Activated CD4-positive, alpha-beta T cell treated with anti-CD3 and anti-CD28 coated beads for 36 hours (primary cell): ENCODE measurements around the gene NAV2. TPM values are rescaled to one million over a fixed set of nuclear protein-coding genes. Genes with fewer than 3 reads are reported as not detected.

Experiments
- ATAC-seq: fragments of 200-7000 bp; cut with Tn5 transposase; one replicate; pipeline ENCODE4 v1.10.0; 2021; ENCODE audit warnings: mild to moderate bottlenecking, moderate library complexity
- CTCF ChIA-PET: fragments of 350-600 bp; sonication (Branson Sonifier 250); formaldehyde crosslinking; loops from one replicate; lab custom pipeline; 2021; ENCODE audit warnings: antibody characterized with exemption; lab: Charles Lee
- POLR2A ChIA-PET: fragments of 350-600 bp; sonication (Branson Sonifier 250); formaldehyde crosslinking; loops from one replicate; lab custom pipeline; 2021; ENCODE audit warnings: antibody characterized with exemption, inconsistent platforms; lab: Charles Lee
- DNase-seq: peaks from one replicate; pipeline ENCODE4 v3.0.0-alpha.2; 2020
- H3K27ac Mint-ChIP-seq: one replicate; pipeline ENCODE4 v1.8.0; 2021; ENCODE audit warnings: mixed read lengths
- H3K27me3 Mint-ChIP-seq: one replicate; pipeline ENCODE4 v1.8.0; 2021; ENCODE audit warnings: mixed read lengths
- H3K36me3 Mint-ChIP-seq: one replicate; pipeline ENCODE4 v1.8.0; 2021; ENCODE audit warnings: low read depth, mixed read lengths
- H3K4me1 Mint-ChIP-seq: one replicate; pipeline ENCODE4 v1.8.0; 2021; ENCODE audit warnings: mixed read lengths
- H3K4me3 Mint-ChIP-seq: one replicate; pipeline ENCODE4 v1.8.0; 2021; ENCODE audit warnings: mild to moderate bottlenecking, moderate library complexity, mixed read lengths
- H3K9me3 Mint-ChIP-seq: one replicate; pipeline ENCODE4 v1.8.0; 2021; ENCODE audit warnings: low read depth, mixed read lengths
- intact Hi-C, 2 experiments: fragments of 100-400 bp; cut with DNase I in 1 of 2; cut with micrococcal nuclease in 1 of 2; formaldehyde crosslinking; loops; one replicate each; pipeline versions ENCODE4 v1.14.2 to v1.15.1; 2022 to 2024; cut with DNase I, micrococcal nuclease
- total RNA-seq, 2 experiments: library from RNA; stranded (reverse); gene quantifications; one replicate each; pipeline ENCODE4 v1.2.3, GENCODE V29; 2021

NAV2 gene
- total RNA-seq, 2 experiments from 2014 or later: 0.54 to 0.55 TPM

DNA sequence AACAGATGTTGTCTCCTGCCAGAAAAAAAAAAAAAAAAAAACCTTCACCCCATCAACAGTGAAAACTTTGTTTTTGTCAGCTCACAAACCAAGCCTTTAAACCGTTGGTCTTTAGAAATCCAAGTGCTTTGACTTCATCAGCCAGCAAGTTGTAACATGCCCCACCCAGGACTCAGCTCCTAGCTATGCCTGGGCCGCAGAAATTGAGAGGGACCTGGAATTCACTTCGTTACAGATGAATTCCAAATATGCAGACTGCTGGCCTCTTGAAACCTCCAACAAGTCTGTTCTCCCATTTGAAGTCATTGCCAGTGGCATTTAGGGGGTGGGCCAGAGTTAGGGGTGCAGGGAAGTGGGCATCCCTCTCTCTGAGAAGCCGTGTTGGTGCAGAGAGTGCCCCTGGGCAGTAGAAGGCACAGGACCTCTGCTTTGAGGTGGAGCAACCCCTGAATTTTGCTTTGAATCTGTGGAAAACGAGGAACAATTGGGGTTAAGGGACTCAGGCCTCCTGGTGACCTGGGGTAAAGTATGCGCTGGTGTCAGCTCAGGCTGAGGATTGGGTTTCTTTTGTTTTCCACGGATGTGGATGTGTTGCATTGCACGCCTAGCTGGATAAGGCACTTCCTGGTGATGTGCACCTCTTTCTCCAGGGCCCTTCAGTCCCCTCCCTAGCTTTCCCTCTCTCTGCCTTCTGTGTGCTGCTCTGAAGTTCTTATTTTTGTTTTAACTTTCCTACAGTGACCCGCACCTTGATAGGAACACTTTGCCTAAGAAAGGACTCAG lies 338.1 kb downstream of the NAV2 start:
- CTCF ChIA-PET: no interaction called here
- Mint-ChIP-seq H3K4me1 (no peaks in the 10 kb centered on the region), H3K9me3 (no peaks in the 10 kb centered on the region), H3K36me3 (no peaks in the 10 kb centered on the region), H3K4me3 (no peak overlapping the region), H3K27me3 (no peaks in the 10 kb centered on the region), H3K27ac (no peak overlapping the region)
- intact Hi-C loops: loop anchor here in 1 of 2 experiments (10.0 kb wide), 1 partner anchor 64 kb away; no protein-coding TSS in a partner anchor
- DNase-seq (no peak), ATAC-seq (no peak)
- POLR2A ChIA-PET: interaction anchor here (0.6 kb wide), 1 partner anchor 1825 kb away, joined by 8 read pairs; no protein-coding TSS in a partner anchor

DNA sequence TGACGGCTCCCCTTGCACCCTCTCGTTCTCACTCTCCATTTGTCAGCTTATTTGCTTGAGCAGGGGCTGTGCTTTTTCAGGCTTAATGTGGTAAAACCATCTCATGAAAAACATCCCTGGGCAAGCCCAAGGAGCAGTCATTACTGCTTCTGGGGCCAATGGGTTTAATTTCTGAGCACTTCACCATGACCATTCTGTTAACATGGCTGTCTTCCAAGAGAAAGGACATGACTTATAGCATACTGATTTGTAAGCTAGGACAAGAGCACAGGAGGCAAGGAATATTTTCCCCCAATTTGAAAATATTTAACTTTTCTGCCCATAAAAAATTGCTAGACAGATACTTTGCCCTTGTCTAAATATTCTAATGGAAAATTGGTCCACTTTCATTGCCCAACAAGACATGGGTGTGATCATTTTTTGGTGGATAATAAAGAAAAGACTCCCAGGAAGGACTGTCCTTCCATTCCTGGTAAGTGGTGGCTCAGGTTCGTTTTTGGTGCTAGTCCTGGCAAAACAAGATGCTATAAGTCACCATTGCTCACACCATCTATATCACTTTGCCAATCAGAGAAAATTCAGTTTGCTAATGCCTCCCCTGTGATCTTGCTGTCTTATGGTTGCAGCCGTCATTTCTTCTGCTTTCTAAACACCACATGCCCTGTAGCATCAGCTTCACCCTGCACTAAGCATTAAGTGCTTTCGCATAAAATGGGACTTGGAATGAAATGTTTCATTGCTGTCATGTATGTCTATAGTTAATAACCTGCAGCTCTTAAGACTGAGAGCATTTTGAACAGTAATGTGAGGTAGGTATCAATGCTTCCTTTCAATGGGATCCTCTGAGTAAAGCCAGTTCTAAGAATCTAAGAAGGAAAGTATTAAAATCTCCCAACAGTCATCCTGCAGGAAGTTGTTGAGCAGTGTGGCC lies 339.1 kb downstream of the NAV2 start:
- ATAC-seq (no peak), DNase-seq (no peak)
- intact Hi-C loops: loop anchor here in 1 of 2 experiments (10.0 kb wide), 1 partner anchor 63 kb away; no protein-coding TSS in a partner anchor
- H3K4me1 Mint-ChIP-seq: no peaks in the 10 kb centered on the region
- no peak overlapping the region for H3K4me3 Mint-ChIP-seq
- no peaks in the 10 kb centered on the region for H3K27me3 Mint-ChIP-seq
- POLR2A ChIA-PET: no interaction called here
- H3K9me3 Mint-ChIP-seq: no peaks in the 10 kb centered on the region
- CTCF ChIA-PET: no interaction called here
- H3K36me3 Mint-ChIP-seq: no peaks in the 10 kb centered on the region
- no peak overlapping the region for H3K27ac Mint-ChIP-seq

DNA sequence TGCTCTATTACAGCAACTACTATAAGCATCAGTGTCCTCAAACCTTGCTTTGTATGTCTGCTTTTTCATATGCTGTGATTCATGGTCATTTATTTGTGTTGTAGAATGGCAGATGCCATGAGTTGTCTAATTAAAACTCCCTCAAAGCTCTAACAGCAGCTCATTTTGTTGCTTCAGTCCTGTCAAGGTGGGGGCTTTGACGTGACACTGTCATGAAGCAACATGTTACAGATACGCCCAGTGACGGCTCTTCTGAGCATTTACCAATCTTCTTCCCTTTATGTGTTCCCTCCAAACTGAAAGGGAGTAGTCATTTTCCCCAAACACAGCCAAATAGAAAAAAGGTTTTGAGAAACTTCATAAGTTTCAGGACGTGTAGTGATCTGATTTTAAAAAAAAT lies 340.9 kb downstream of the NAV2 start:
- no peaks in the 10 kb centered on the region for H3K9me3 Mint-ChIP-seq
- intact Hi-C loops: loop anchor here in 1 of 2 experiments (10.0 kb wide), 1 partner anchor 61 kb away; no protein-coding TSS in a partner anchor
- no peaks in the 10 kb centered on the region for H3K4me1 Mint-ChIP-seq
- H3K4me3 Mint-ChIP-seq: no peak overlapping the region
- POLR2A ChIA-PET: no interaction called here
- no peak overlapping the region for H3K27ac Mint-ChIP-seq
- H3K36me3 Mint-ChIP-seq: no peaks in the 10 kb centered on the region
- CTCF ChIA-PET: no interaction called here
- no peaks in the 10 kb centered on the region for H3K27me3 Mint-ChIP-seq
- no peak for ATAC-seq
- no peak for DNase-seq

- intact Hi-C loops: loop anchor here in 1 of 2 experiments (10.0 kb wide), 1 partner anchor 60 kb away; no protein-coding TSS in a partner anchor
- CTCF ChIA-PET: no interaction called here
Measured at GRCh38 chr11:20054584-20054983, 341.9 kb downstream of the NAV2 start.

DNA sequence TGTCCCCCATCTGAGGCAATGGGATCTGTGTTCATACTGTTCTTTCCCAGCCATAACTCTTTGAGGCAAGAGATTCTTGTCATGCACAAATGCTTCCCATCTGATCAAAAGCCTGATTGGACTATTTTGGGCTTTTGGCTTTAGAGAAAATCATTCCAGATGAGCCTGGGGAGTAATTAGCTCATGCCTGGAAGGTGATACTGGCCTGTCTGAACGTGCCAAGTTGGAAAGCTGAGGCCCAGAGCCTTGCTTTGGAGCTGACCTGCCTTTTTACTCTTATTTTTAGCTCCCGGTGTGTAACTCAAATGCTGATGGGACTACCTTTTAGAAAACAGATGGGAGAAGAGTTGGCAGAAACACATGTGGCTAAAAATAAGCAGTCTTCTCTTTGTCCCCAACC lies 342.7 kb downstream of the NAV2 start:
- DNase-seq (no peak), ATAC-seq (no peak)
- Mint-ChIP-seq H3K27me3 (no peaks in the 10 kb centered on the region), H3K9me3 (no peaks in the 10 kb centered on the region), H3K4me1 (no peaks in the 10 kb centered on the region), H3K27ac (no peak overlapping the region), H3K4me3 (no peak overlapping the region), H3K36me3 (no peaks in the 10 kb centered on the region)
- CTCF ChIA-PET: interaction anchor here (0.6 to 1.0 kb wide), 3 partner anchors 11 to 870 kb away, joined by 3 to 4 read pairs (median 3); no protein-coding TSS in a partner anchor
- intact Hi-C loops: loop anchor here in 1 of 2 experiments (10.0 kb wide), 1 partner anchor 59 kb away; no protein-coding TSS in a partner anchor
- POLR2A ChIA-PET: no interaction called here

More at GRCh38 chr11:20054584-20054983, 341.9 kb downstream of the NAV2 start:
- no peaks in the 10 kb centered on the region for H3K36me3 Mint-ChIP-seq
- no peak for DNase-seq
- H3K27me3 Mint-ChIP-seq: no peaks in the 10 kb centered on the region
- H3K4me3 Mint-ChIP-seq: no peak overlapping the region
- no peaks in the 10 kb centered on the region for H3K9me3 Mint-ChIP-seq
- no peak overlapping the region for H3K27ac Mint-ChIP-seq
- H3K4me1 Mint-ChIP-seq: no peaks in the 10 kb centered on the region
- ATAC-seq: no peak
- POLR2A ChIA-PET: no interaction called here

GRCh38 chr11:20056109-20056949 lies 343.7 kb downstream of the NAV2 start:
- ChIA-PET POLR2A (no interaction called here), CTCF (interaction anchor here (0.6 to 1.4 kb wide), 2 partner anchors 72 to 871 kb away, joined by 4 read pairs; no protein-coding TSS in a partner anchor)
- intact Hi-C loops: loop anchor here in 1 of 2 experiments (10.0 kb wide), 1 partner anchor 58 kb away; no protein-coding TSS in a partner anchor
- no peak overlapping the region for H3K4me3 Mint-ChIP-seq
- H3K36me3 Mint-ChIP-seq: no peaks in the 10 kb centered on the region
- ATAC-seq: no peak
- no peak for DNase-seq
- H3K27ac Mint-ChIP-seq: no peak overlapping the region
- H3K9me3 Mint-ChIP-seq: no peaks in the 10 kb centered on the region
- H3K27me3 Mint-ChIP-seq: no peaks in the 10 kb centered on the region
- no peaks in the 10 kb centered on the region for H3K4me1 Mint-ChIP-seq

- CTCF ChIA-PET: interaction anchor here (1.4 kb wide), 1 partner anchor 71 kb away, joined by 4 read pairs; no protein-coding TSS in a partner anchor
- intact Hi-C loops: loop anchor here in 1 of 2 experiments (10.0 kb wide), 1 partner anchor 58 kb away; no protein-coding TSS in a partner anchor
- Mint-ChIP-seq H3K4me1 (no peaks in the 10 kb centered on the region), H3K36me3 (no peaks in the 10 kb centered on the region), H3K4me3 (no peak overlapping the region), H3K27ac (no peak overlapping the region), H3K9me3 (no peaks in the 10 kb centered on the region), H3K27me3 (no peaks in the 10 kb centered on the region)
- DNase-seq (no peak), ATAC-seq (no peak)
- POLR2A ChIA-PET: no interaction called here
Measured at GRCh38 chr11:20056950-20057943, 344.6 kb downstream of the NAV2 start.

- DNase-seq (no peak), ATAC-seq (no peak)
- Mint-ChIP-seq H3K9me3 (no peaks in the 10 kb centered on the region), H3K27me3 (no peaks in the 10 kb centered on the region), H3K4me1 (no peaks in the 10 kb centered on the region), H3K27ac (no peak overlapping the region), H3K4me3 (no peak overlapping the region), H3K36me3 (no peaks in the 10 kb centered on the region)
- ChIA-PET CTCF (no interaction called here), POLR2A (interaction anchor here (0.7 kb wide), 1 partner anchor 55 kb away, joined by 3 read pairs; no protein-coding TSS in a partner anchor)
- intact Hi-C loops: loop anchor here in 1 of 2 experiments (10.0 kb wide), 1 partner anchor 56 kb away; no protein-coding TSS in a partner anchor
Measured at GRCh38 chr11:20058749-20059458, 346.3 kb downstream of the NAV2 start.

DNA sequence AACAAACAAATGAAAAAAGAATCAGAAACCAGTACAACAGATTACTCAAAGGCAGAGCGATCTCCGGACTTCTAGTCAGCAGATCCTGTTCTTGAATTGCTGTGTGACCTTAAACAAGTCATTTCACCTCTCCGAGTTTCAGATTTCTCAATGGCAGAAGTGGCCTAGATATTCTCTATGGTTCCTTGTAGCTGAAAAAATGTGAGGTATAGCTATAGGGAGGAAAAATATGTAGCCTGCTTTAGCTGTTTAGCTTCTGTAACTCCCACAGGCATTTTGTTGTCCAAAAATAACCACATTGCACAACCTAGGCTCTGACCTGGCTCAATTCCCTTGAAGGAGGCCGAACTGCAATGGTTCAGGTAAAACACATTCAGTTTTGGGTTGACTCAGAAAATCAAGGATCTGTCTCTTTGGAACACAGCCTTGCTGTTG lies 347.0 kb downstream of the NAV2 start:
- Mint-ChIP-seq H3K4me3 (no peak overlapping the region), H3K4me1 (no peaks in the 10 kb centered on the region), H3K27ac (no peak overlapping the region), H3K36me3 (no peaks in the 10 kb centered on the region), H3K9me3 (no peaks in the 10 kb centered on the region), H3K27me3 (no peaks in the 10 kb centered on the region)
- ATAC-seq (no peak), DNase-seq (no peak)
- intact Hi-C loops: loop anchor here in 1 of 2 experiments (10.0 kb wide), 1 partner anchor 55 kb away; no protein-coding TSS in a partner anchor
- CTCF ChIA-PET: interaction anchor here (1.0 kb wide), 1 partner anchor 53 kb away, joined by 3 read pairs; no protein-coding TSS in a partner anchor
- POLR2A ChIA-PET: no interaction called here
